OCI-LY1 (cell line): ENCODE measurements around the gene GRID2.

ENCODE experiments used
- CTCF ChIP-seq: fragments of 200-600 bp; sonication (generic), shearing (Covaris generic); IDR thresholded peaks from 2 replicates; pipeline ENCODE4 v1.5.1; 2017; ENCODE audit warnings: mild to moderate bottlenecking, antibody characterized with exemption, low read length, moderate library complexity, mixed read lengths
- EZH2 ChIP-seq: fragments of 200-600 bp; sonication (generic), shearing (Covaris generic); IDR thresholded peaks from 2 replicates; pipeline ENCODE4 v1.8.0; 2017; ENCODE audit warnings: borderline replicate concordance, mixed run types, mild to moderate bottlenecking, antibody characterized with exemption, low read length, moderate library complexity, mixed read lengths

GRCh38 chr4:93719552-93719951 lies 1415.8 kb downstream of the GRID2 start:
- TF ChIP-seq CTCF (no peak), EZH2 (no peak)
